ENCODE measurements around the gene CXCL14.

- no peak for TF ChIP-seq CTCF (IDR thresholded peaks at IDR 0.05)
- TF ChIP-seq EP300 (IDR thresholded peaks at IDR 0.05), result no peak
These were observed 15.7 kb upstream of the CXCL14 start for GRCh38 chr5:135594416-135594960.
